GM19397 (cell line): ENCODE data around the gene RNF39.
A peak's percentile ranks its signal among the peaks of the same experiment; 100 is the strongest.
"Not testable (repeated sequence)": the region's sequence is repeated elsewhere in the genome, so short reads cannot be mapped to it uniquely, and the experiment has no call there.

Experiments
- ATAC-seq: cut with Tn5 transposase; IDR thresholded peaks from one replicate; pipeline ENCODE4 v1.9.1; 2021; ENCODE audit warnings: mild to moderate bottlenecking, moderate library complexity; ENCODE audit not compliant: unreplicated experiment

Gene RNF39

GRCh38 chr6:30062471-30063178 is 12.9 kb downstream of the RNF39 start:
- no peak for ATAC-seq

GRCh38 chr6:30061858-30062458 is 13.6 kb downstream of the RNF39 start:
- no peak for ATAC-seq

- ATAC-seq, result peak; percentile 80
These were observed 14.3 kb downstream of the RNF39 start, which contains the start of gene POLR1H for GRCh38 chr6:30061092-30061857. Gene POLR1H (plus strand): TSS chr6:30061265. CDS start chr6:30061525, 260 bp downstream.

- peak; percentile 18 for ATAC-seq
These were observed 14.9 kb downstream of the RNF39 start for GRCh38 chr6:30060606-30061091.

- no peak for ATAC-seq
These were observed 20.1 kb downstream of the RNF39 start for GRCh38 chr6:30055513-30055912.

GRCh38 chr6:30053682-30054081 is 21.9 kb downstream of the RNF39 start:
- no peak for ATAC-seq

GRCh38 chr6:30047220-30047619 is 28.3 kb downstream of the RNF39 start:
- ATAC-seq, result no peak

- ATAC-seq, result no peak
These were observed 30.9 kb downstream of the RNF39 start for GRCh38 chr6:30044630-30045029.

- no peak for ATAC-seq
These were observed 31.8 kb downstream of the RNF39 start for GRCh38 chr6:30043744-30044143.

GRCh38 chr6:30042914-30043313 is 32.7 kb downstream of the RNF39 start:
- no peak for ATAC-seq

GRCh38 chr6:30042476-30042875 is 33.1 kb downstream of the RNF39 start:
- ATAC-seq, result no peak

- no peak for ATAC-seq
These were observed 33.7 kb downstream of the RNF39 start for GRCh38 chr6:30041821-30042220.

- no peak for ATAC-seq
These were observed 34.3 kb downstream of the RNF39 start for GRCh38 chr6:30041221-30041620.

GRCh38 chr6:30037182-30037788 is 38.3 kb downstream of the RNF39 start:
- ATAC-seq, result no peak

GRCh38 chr6:30035784-30036183 is 39.8 kb downstream of the RNF39 start:
- no peak for ATAC-seq

GRCh38 chr6:30033440-30033839 is 42.1 kb downstream of the RNF39 start:
- not testable (repeated sequence) for ATAC-seq

GRCh38 chr6:30031381-30031780 is 44.2 kb downstream of the RNF39 start:
- ATAC-seq, result no peak

GRCh38 chr6:30029588-30029987 is 46.0 kb downstream of the RNF39 start:
- no peak for ATAC-seq

- ATAC-seq, result no peak
These were observed 50.4 kb downstream of the RNF39 start for GRCh38 chr6:30025186-30025585.

GRCh38 chr6:30022712-30023111 is 52.9 kb downstream of the RNF39 start:
- ATAC-seq, result not testable (repeated sequence)

- ATAC-seq, result no peak
These were observed 53.4 kb downstream of the RNF39 start for GRCh38 chr6:30022189-30022588.
